Cerebellar nuclear complex (tissue), 1 donor: ENCODE data around the gene LRRTM3.

Experiments used
- DNase-seq, 2 experiments: peaks; one replicate each; lab custom pipeline; 2025; lab: John Stamatoyannopoulos, UW

The LRRTM3 gene

GRCh38 chr10:66934711-66935110 is 8.9 kb downstream of the LRRTM3 start:
- DNase-seq, result no peak

- DNase-seq, result no peak
Measured at GRCh38 chr10:66940965-66941364, 15.1 kb downstream of the LRRTM3 start.

- DNase-seq, result no peak
Measured at GRCh38 chr10:66941491-66941890, 15.7 kb downstream of the LRRTM3 start.

- DNase-seq, result no peak
Measured at GRCh38 chr10:66942407-66942806, 16.6 kb downstream of the LRRTM3 start.

GRCh38 chr10:66943590-66943989 is 17.8 kb downstream of the LRRTM3 start:
- no peak for DNase-seq

GRCh38 chr10:66951896-66952295 is 26.1 kb downstream of the LRRTM3 start:
- DNase-seq, result no peak

GRCh38 chr10:66958466-66958865 is 32.6 kb downstream of the LRRTM3 start:
- DNase-seq, result no peak

GRCh38 chr10:66964946-66965345 is 39.1 kb downstream of the LRRTM3 start:
- peak; percentile 20 to 50 for DNase-seq

- peak in 1 of 2 experiments; percentile 51 for DNase-seq
Measured at GRCh38 chr10:66980246-66980815, 54.5 kb downstream of the LRRTM3 start.

- DNase-seq, result no peak
Measured at GRCh38 chr10:66981361-66982052, 55.7 kb downstream of the LRRTM3 start.

- DNase-seq, result no peak
Measured at GRCh38 chr10:66982053-66982420, 56.2 kb downstream of the LRRTM3 start.

GRCh38 chr10:66982792-66983474 is 57.1 kb downstream of the LRRTM3 start:
- no peak for DNase-seq

GRCh38 chr10:66983475-66983818 is 57.6 kb downstream of the LRRTM3 start:
- no peak for DNase-seq

GRCh38 chr10:66990143-66990830 is 64.5 kb downstream of the LRRTM3 start:
- no peak for DNase-seq

GRCh38 chr10:66996996-66997395 is 71.2 kb downstream of the LRRTM3 start:
- DNase-seq, result no peak

- DNase-seq, result no peak
Measured at GRCh38 chr10:66999762-67000545, 74.1 kb downstream of the LRRTM3 start.

- no peak for DNase-seq
Measured at GRCh38 chr10:67004690-67005089, 78.9 kb downstream of the LRRTM3 start.

GRCh38 chr10:67005981-67006380 is 80.1 kb downstream of the LRRTM3 start:
- no peak for DNase-seq

GRCh38 chr10:67011480-67011879 is 85.6 kb downstream of the LRRTM3 start:
- no peak for DNase-seq

- DNase-seq, result no peak
Measured at GRCh38 chr10:67011981-67012380, 86.1 kb downstream of the LRRTM3 start.

- DNase-seq, result no peak
Measured at GRCh38 chr10:67015225-67015624, 89.4 kb downstream of the LRRTM3 start.

GRCh38 chr10:67017218-67017617 is 91.4 kb downstream of the LRRTM3 start:
- DNase-seq, result no peak
